Measurements from ENCODE around the gene SH3BGRL.

SH3BGRL gene

GRCh38 chrX:81241753-81242152 lies 39.9 kb downstream of the SH3BGRL start:
- DNase-seq (ENCODE audit: low spot score): no peak
- no peak for TF ChIP-seq CTCF (IDR thresholded peaks at IDR 0.05; ENCODE audit: extremely low read depth, insufficient read depth, missing control alignments)
- in situ Hi-C loops (cut with MboI; ENCODE audit: low pct_unique_long_range_greater_than_20kb, low sequenced_read_pairs, unreplicated experiment): no loop called here

GRCh38 chrX:81255876-81256275 lies 54.0 kb downstream of the SH3BGRL start:
- no peak for TF ChIP-seq CTCF (IDR thresholded peaks at IDR 0.05; ENCODE audit: extremely low read depth, insufficient read depth, missing control alignments)
- in situ Hi-C loops (cut with MboI; ENCODE audit: low pct_unique_long_range_greater_than_20kb, low sequenced_read_pairs, unreplicated experiment): no loop called here

GRCh38 chrX:81257817-81258216 lies 55.9 kb downstream of the SH3BGRL start:
- DNase-seq (ENCODE audit: low spot score): no peak
- no peak for TF ChIP-seq CTCF (IDR thresholded peaks at IDR 0.05; ENCODE audit: extremely low read depth, insufficient read depth, missing control alignments)
- in situ Hi-C loops (cut with MboI; ENCODE audit: low pct_unique_long_range_greater_than_20kb, low sequenced_read_pairs, unreplicated experiment): no loop called here

More at GRCh38 chrX:81255876-81256275, 54.0 kb downstream of the SH3BGRL start:
- DNase-seq (ENCODE audit: low spot score): no peak

- TF ChIP-seq CTCF (IDR thresholded peaks at IDR 0.05; ENCODE audit: extremely low read depth, insufficient read depth, missing control alignments): no peak
- in situ Hi-C loops (cut with MboI; ENCODE audit: low pct_unique_long_range_greater_than_20kb, low sequenced_read_pairs, unreplicated experiment): no loop called here
- no peak for DNase-seq (ENCODE audit: low spot score)
These were observed 57.3 kb downstream of the SH3BGRL start for GRCh38 chrX:81259020-81259713.

GRCh38 chrX:81259714-81260395 lies 58.0 kb downstream of the SH3BGRL start:
- no peak for TF ChIP-seq CTCF (IDR thresholded peaks at IDR 0.05; ENCODE audit: extremely low read depth, insufficient read depth, missing control alignments)
- DNase-seq (ENCODE audit: low spot score): no peak
- in situ Hi-C loops (cut with MboI; ENCODE audit: low pct_unique_long_range_greater_than_20kb, low sequenced_read_pairs, unreplicated experiment): no loop called here

- no peak for DNase-seq (ENCODE audit: low spot score)
- in situ Hi-C loops (cut with MboI; ENCODE audit: low pct_unique_long_range_greater_than_20kb, low sequenced_read_pairs, unreplicated experiment): no loop called here
- TF ChIP-seq CTCF (IDR thresholded peaks at IDR 0.05; ENCODE audit: extremely low read depth, insufficient read depth, missing control alignments): no peak
These were observed 59.7 kb downstream of the SH3BGRL start for GRCh38 chrX:81261576-81261975.

Measured in GM13977 (cell line).